ENCODE results near the gene SUPT20HL2.
"Not testable (repeated sequence)": the region's sequence is repeated elsewhere in the genome, so short reads cannot be mapped to it uniquely, and the experiment has no call there.

The SUPT20HL2 gene

DNA sequence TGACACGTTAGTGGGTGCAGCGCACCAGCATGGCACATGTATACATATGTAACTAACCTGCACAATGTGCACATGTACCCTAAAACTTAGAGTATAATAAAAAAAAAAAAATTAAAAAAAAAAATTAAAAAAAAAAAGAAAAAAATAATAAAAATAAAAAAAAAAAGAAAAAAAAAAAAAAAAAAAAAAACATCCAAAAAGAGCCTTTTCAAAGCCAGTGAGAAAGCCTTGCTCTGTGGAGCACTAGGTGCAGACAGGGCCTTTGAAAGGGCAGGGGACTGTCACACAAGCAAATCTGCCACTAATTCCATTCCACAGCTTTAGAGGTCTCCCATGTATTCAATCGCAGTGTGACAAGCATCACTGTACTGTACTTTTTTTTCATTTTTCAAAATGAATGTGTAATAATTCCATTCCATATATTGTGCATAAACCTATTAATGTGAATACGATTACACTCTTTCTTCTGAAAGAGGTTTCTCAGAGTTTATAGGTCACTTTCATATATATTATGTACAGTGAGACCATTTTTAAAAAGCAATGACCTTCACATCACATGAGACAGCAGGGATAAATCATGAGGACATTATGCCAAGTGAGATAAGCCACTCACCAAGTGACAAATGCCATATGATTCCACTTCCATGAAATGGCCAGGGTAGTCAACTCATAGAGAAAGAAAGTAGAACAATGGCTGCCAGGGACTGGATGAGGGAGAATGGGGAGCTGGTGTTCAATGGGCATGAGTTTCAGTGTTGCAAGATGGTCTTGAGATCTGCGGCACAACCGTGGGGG, 4.1 kb downstream of the SUPT20HL2 start:
- not testable (repeated sequence) for DNase-seq (ENCODE audit: low read depth)

DNA sequence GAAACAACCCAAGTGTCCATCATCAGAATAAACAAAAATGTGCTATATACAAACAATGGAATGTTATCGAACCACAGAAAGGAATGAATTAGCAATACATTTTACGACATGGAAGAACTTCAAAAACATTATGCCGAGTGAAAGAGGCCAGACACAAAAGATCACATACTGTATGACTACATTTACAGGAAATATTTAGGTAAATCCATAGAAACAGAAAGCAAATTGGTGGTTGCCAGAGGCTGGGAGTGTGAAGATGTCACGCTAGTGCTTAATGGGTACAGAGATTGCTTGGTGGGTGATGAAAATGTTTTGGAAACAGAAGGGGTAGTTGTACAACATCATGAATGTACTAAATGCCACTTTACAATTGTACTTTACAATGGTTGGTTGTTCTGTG, 5.1 kb downstream of the SUPT20HL2 start:
- DNase-seq (ENCODE audit: low read depth): not testable (repeated sequence)

DNA sequence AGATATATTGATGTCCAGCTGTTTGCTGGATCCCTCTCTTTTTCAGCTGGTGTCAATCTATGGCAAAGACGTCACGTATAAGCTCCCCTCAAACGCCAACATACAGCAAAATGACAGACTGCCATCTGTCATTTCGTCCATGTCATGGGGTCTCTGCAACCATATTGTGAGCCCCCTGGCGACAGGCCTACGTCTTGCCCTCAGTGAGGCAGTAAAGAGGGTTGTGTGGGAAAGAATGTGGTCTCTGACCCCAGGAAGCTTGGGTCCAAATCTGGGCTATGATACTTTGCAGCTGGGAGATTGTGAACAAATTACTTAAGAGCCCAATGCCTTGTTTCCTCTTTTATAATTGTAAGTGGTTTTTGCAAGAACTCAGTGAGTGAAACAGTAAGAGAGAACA, 7.4 kb downstream of the SUPT20HL2 start:
- DNase-seq (ENCODE audit: low read depth): no peak

DNA sequence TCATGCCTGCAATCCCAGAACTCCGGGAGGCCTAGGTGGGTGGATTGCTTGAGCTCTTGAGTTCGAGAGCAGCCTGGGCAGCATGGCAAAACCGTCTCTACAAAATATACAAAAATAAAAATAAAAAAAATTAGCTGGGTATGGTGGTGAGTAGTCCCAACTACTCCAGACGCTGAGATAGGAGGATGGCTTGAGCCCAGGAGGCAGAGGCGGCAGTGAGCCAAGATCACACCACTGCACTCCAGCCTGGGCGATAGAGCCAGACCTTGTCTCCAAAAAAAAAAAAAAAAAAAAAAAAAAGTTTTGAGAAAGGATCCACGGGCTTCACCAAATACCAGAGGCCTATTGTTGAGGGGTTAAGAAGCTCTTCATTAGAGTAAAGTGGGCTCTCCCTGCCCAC, 8.0 kb downstream of the SUPT20HL2 start:
- no peak for DNase-seq (ENCODE audit: low read depth)

DNA sequence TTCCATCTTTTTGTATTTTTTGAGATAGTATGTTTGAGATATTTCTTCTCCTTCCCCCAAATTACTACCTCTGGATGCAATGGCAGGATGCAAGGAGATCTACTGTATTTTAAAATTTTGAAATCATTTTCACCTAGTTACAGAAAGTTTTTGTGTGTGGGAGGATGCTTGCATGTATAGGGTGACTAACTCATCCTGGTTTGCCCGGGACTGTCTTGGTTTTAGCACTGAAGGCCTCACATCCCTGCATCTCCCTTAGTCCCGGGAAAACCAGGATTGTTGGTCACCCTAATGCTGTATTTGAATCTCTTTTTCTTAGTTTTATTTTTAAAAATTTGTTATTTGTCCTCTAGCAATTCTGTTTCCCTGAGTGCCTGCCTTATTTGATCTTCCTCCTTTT, 12.1 kb downstream of the SUPT20HL2 start:
- DNase-seq (ENCODE audit: low read depth): no peak

DNA sequence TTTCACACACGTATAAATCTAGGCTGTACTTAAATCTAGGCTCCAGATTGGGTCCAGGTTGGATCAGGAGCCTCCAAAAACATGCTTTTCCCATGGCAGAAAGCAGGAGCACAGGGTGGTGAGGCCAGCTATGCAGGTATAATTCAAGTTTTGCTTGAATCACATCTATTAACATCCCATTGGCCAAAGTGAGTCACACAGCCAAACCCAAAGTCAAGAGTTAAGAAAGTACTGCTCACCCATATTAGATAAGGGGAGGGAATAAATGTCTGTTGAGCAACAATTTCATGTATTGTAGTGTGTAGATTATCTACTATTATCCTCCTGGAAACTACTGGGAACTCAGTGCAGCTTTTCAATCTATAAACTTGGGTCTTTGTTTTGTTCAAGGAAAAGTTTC, 12.8 kb downstream of the SUPT20HL2 start:
- no peak for DNase-seq (ENCODE audit: low read depth)

DNA sequence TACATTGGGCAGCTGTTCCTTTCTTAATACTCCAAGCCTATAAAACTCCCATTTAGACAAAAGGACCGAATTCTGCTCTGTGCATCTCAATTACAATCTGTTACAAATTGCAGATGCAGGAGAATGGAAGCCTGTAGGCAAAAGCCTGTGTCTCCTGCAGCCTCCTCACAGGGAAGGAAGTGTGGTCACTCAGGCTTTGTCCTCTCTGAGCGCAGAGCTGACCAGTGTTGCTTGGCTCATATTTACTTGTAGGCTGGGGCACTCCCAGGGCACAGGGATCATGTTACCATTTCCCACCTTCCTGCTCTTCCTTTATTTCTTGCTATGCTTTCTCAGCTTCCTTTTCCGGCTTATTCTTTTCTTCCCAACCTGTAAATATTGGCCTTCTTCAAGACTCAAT, 15.7 kb downstream of the SUPT20HL2 start:
- DNase-seq (ENCODE audit: low read depth): no peak

DNA sequence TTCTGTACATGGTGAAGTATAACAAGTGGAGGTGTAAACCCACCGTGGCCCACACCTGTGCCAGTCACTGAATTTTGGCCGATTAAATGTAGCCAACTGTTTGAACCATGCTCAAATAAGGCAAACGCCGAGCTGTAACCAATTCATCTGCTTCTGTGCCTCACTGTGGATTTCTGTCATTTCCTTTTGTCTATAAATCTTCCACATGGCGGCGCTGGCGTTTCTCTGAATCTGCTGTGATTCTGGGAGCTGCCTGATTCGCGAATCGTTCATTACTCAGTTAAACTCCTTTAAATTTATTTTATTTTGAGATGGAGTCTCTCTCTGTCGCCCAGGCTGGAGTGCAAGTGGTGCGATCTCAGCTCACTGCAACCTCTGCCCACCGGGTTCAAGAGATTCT, 19.2 kb downstream of the SUPT20HL2 start:
- DNase-seq (ENCODE audit: low read depth): no peak

DNA sequence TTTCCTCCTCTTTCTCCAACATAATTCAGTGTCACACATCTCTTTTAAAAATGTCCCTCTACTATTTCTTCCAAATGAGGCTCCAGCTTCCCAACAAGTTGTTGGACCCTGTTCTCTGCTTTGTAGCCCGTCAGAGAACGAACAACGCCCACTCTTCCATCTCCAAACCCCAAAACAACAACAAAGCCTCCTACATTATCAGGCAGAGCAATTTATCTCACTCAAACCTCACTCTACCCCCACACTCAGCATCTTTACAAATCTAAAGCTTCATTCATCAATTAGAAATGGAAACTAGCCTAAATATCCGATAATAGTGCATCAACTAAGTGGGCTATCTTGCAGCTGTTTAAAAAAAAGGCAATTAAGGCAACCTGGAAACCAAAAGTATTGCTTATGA, 20.5 kb downstream of the SUPT20HL2 start:
- no peak for DNase-seq (ENCODE audit: low read depth)

DNA sequence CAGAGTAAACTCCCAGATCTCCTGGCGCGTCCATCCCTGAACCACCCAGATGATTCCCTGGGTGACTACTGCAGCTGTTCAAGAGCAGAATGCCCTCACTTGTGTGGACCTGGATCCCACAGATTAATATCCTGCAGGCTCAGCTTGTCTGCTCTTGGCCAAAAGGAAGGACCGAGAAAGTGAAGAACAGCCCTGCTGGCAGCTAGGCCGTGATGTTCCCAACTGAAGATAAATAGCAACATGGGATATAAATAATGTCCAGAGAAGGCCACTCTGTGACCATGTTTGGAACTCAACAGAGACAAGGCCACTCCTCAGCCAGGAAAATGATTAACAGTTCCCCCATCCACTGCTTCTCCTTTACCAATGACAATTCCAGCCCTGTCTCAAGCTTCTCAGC, 21.5 kb downstream of the SUPT20HL2 start:
- no peak for DNase-seq (ENCODE audit: low read depth)

DNA sequence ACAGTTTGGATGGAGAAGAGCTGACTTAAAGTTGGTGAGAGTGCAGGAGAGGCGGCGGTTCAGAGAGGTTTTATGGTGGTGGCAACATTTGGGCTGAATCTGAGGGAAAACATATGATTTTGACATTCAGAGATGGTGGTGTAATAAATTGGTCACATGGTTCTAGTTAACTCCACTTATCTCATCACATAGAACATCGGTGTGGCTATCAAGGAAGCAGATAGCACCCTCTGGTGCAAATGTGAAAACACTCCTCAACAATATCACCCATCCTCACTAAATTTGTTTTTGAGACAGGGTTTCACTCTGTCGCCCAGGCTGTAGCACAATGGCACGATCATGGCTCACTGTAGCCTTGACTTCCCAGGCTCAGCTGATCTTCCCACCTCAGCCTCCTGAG, 28.8 kb downstream of the SUPT20HL2 start:
- DNase-seq (ENCODE audit: low read depth): peak; percentile 43

DNA sequence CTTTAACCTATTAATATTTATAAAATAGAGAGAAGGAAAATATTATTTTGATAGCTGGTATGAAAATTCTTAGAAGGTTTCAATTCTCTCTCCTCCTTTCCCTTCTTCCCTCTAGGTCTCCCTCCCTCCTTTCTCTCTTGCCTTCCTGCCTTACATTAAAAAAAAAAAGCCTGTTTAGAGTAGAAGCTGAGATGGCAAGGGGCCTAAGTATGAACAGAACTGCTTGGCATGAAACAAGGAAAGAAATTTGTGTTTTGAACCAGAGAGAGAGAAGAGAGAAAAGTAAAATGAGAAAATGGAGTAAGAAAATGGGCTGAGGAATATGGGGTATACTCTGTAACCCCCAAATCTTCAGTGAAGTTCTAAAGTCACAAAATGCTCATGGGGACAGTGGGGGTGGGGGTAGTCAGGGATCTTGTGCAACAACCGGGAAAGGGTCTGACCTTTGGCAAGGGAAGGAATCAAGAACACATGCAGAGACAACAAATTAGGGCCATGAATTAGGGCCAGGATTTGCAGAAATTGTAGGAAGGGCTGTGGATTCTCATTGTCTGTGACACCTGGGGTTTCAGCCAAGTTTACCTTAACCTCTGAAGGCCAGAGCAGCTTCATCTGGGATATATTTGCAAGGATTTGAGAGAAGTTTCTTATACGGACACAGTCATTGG, 30.6 kb downstream of the SUPT20HL2 start:
- DNase-seq (ENCODE audit: low read depth): no peak

DNA sequence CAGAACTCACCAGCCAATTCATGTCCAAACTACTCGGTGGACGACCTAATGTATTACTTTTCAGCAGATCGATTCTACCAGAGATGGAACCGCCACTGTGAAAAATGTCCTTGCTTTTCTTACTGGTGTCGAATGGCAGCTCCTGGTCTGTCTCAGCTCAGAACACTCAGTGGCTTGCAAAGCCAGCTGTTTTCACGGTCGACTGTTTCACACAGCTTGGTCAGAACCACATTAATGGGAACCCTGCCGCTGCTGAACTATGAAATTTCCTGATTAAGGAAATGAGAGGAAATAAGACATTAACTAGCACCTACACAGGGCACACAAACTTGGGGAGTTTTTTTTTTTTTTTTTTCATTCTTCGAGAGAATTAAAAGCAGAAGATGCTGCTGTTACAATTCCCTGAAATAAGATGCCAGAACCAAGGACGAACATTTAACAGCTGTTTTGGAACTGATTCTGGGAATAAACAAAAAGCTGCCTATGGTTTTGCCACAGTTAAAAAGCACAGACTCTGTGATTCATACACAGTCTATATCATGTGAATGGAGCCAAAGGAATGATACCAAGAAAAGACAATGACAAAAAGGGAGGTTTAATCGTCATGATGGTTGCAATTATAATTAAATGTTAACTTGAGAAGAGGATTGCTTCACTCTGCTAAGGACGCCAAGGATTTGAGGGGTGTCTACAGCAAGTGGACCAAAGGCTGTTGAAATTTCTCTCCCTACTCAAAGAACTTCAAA, 31.3 kb downstream of the SUPT20HL2 start:
- no peak for DNase-seq (ENCODE audit: low read depth)

DNA sequence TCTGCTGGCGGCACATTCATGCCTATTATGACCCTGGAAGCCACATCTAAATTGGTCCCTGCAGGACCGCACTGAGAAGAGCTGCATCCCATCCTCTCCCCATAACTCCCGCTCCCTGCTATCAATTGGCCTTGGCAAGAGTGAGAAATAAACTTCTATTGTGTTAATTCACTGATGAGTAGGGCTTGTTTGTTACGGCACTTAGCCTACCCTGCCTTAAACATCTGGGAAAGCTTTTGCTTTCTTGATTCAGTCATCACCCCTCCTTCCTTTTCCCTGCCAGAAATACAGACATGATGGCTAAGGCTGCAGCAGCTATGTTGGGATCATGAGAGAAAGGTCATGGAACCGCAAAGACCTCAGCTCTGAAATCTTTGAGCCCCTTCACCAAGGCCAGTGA, 36.5 kb downstream of the SUPT20HL2 start:
- no peak for DNase-seq (ENCODE audit: low read depth)

DNA sequence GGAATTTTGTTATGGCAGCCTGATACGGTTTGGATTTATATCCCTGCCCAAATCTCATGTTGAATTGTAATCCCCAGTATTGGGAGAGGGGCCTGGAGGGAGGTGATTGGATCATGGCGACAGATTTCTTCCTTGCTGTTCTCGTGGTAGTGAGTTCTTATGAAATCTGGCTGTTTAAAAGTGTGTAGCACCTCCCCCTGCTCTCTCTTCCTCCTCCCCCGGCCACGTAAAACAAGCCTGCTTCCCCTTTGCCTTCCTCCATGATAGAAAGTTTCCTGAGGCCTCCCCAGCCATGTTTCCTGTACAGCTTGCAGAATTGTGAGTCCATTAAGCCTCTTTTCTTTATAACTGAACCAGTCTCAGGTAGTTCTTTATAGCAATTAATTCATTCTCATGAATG, 37.9 kb downstream of the SUPT20HL2 start:
- DNase-seq (ENCODE audit: low read depth): no peak

DNA sequence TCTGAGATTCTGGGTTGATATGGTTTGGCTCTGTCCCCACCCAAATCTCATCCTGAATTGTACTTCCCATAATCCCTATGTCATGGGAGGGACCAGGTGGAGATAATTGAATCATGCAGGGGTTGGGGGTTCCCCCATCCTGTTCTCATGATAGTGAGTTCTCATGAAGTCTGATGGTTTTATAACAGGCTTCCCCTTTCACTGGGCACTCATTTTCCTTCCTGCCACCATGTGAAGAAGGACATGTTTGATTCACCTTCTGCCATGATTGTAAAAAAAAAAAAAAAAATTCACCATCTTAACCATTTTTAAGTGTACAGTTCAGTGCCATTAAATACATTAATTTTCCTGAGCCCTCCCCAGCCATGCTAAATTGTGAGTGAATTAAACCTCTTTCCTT, 42.6 kb downstream of the SUPT20HL2 start:
- DNase-seq (ENCODE audit: low read depth): no peak

DNA sequence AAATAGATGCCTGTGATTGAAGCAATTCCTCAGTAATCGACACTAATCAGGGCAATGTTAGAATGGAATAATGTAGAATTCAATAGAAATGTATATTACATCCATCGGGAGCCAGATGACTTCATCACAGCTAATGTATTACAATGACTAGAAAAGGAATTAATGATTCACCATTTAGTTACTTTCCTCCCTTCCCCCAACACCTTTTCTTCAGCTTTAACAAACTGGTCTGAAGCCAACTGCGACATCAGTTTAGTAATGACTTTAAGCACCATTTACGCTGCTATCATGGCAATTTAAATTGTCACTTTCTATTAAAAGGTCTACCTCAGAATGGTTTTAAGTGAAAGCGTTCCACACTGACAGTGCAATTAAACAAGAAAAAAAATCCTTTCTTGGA, 45.1 kb downstream of the SUPT20HL2 start:
- no peak for DNase-seq (ENCODE audit: low read depth)

DNA sequence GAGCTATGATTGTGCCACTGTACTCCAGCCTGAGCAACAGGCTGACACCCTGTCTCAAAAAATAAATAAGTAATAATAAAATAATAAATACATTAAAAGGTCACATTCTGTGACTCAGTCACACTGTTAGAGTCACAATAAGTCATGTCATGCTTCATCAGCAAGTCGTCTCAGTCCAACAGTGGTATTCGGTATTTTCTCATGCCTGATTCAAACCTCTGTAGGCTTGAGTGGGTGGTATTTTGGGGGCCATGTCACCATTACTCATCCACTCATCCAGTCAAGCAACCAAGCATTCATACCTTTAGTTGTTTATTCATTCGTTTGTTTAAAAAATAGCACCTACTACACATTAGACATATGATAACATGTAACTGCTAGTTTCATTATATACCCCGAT, 46.9 kb downstream of the SUPT20HL2 start:
- no peak for DNase-seq (ENCODE audit: low read depth)

DNA sequence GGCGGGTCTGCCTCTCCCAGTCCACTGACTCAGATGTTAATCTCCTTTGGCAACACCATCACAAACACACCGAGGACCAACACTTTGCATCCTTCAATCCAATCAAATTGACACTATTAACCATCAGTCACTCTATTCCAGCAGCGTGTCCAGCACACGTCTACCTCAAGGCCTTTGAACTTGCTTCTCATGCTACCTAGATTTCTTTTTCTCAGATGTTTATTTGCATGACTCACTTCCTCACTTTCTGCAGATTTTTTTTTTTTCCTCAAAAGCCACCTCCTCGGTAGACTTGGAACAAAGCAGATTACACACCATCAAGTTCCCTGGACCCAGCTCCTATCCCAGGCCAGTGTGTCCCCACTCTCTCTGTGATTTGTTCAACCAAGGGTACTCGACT, 49.5 kb downstream of the SUPT20HL2 start:
- no peak for DNase-seq (ENCODE audit: low read depth)

DNA sequence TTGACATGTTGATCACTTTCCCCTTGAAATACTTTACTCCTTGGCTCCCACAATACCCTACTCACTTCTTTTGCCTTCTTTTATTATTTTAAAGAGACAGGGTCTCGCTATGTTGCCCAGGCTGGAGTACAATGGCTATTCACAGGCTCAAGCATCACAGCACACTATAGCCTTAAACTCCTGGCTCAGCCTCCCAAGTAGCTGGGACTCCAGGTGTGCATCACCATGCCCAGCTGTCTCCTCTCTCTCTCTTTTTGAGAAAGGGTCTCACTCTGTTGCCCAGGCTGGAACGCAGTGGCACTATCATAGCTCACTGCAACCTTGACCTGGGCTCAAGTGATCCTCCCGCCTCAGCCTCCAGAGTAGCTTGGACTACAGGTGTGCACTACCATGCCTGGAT, 51.6 kb downstream of the SUPT20HL2 start:
- DNase-seq (ENCODE audit: low read depth): no peak

Measured in fibroblast of the conjunctiva (primary cell).